ENCODE results near the gene LRRC8D.

GRCh38 chr1:89855413-89856123, 34.7 kb downstream of the LRRC8D start:
- TF ChIP-seq CTCF (IDR thresholded peaks at IDR 0.05) = no peak
- no peak for TF ChIP-seq POLR2A (IDR thresholded peaks at IDR 0.05)
- no peak for TF ChIP-seq POLR2AphosphoS5 (IDR thresholded peaks at IDR 0.05)

Data from stomach (tissue), 4 donors.